ENCODE measurements around the gene ORAI3.
"Not testable (repeated sequence)": the region's sequence is repeated elsewhere in the genome, so short reads cannot be mapped to it uniquely, and the experiment has no call there.

ORAI3 gene

DNA sequence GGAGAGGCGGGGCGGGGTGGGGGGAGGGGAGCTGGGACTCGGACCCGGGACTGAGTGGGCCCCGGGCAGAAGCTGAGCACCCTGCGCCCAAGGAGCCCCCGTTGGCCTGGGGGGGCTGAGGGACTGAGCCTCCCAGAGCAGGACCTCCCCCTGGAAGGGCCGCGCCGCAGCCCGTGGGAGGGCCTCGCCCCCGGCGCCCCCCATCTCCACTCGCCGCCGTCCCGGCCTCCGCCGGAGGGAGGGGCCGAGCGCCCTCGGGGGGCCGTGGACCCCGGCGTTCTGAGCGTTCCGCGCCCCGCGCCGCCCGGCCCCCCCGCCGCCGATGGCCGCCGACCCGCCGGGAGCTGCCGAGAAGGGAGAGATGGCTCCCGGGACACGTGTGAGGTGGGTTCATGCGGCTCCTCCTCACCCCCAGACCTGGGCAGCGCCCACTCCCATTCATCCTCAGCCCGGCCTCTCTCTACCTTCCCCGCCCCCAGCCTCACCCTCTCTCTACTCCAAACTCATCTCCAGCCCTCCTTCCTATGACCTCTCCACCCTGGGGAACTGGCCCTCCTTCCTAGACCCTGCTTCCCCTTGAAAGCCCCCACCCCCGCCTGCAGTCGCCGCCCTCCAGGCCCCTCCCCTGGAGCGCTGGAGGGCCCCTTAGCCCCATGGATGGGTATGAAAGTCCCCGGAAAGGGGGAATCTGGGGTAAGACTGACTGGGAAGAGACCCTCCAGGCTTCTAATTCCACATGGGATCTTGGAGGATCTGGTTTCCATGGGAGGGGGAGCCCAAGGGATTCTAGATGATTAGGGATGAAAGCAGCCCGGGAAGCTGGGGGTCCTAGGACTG, 24.6 kb upstream of the ORAI3 start:
- no peak for DNase-seq (ENCODE audit: low read depth)

DNA sequence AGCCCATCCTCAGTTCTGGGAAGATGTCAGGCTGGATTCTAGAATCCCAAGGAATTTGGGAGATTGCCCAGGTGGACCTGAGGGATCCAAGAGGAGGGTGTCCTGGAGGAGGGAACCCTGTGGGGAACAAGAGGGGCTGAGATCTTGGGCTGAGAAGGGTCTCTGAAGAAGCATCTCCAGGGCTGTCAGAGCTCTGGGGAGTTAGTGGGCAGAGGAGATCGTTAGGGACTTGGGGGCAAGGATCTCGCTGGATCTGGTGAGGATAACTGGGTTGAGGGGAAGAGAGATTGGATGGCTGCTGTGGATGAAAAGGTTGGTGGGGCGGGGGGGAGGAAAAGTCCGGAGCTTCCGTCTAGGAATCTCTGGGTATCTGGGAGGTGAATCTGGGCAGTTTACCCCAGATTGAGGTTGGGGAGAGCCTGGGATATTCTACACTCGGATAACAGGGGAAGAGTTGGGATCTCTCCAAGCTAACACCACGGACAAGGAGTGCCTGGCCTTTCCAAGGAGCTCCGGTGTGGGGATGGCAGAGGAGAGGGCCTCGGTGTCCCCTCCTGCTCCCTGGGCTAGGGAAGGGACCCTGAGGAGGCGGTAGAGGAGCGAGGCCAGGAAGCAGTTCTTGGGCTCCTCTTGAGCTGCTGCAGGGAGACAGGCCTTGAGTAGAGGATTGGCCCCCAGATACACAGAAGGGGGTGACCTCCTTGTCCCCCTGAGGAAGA, 23.8 kb upstream of the ORAI3 start:
- DNase-seq (ENCODE audit: low read depth) = no peak

DNA sequence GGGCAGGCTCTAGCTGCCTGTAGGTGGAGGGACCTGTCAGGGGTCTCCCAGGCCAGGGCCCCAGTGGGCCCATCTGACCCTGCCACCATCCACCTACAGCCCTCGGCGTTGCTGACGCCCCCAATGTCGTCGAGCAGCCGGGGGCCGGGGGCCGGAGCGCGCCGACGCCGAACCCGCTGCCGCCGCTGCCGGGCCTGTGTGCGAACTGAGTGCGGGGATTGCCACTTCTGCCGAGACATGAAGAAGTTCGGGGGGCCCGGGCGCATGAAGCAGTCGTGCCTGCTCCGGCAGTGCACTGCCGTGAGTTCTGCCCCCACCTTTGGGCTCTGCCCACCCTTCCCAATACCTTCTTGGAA, 23.3 kb upstream of the ORAI3 start:
- no peak for DNase-seq (ENCODE audit: low read depth)

DNA sequence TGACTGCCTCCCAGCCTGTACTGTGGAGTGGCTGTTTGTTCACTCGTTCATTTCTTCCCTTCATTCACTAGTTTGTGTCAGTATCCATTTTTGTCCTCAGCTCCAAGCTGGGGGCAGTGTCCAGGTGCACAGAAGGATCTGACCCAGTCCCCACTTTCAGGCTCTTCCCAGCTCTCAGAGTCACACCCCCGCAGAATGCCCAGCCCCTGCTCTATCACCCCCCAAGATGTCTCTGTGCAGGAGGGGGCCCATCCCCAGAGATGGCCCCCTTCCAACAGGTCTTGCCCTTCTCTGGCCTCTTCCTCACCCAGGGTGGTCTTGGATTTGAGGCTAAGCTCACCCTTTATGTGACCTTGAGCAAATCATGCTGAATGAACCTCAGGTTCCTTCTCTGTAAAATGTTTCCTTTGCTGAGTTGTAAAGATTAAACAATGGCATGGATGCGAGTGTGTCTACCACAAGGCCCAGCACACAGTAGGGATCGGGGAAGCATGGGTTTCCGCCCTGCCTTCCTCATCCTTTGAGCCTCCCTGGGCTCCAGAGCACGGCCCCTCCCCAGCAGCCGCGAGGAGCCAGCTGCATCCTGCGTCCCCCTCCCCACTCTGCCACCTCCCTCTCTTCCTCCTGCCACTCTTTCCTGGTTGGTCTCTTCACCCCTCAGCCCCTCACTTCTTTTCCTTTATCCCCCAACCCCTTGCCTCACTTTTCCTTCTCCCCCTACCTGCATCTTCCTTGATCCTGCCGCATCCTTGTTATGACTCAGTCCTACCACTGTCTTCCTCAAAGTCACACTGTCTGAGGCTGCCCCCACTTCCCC, 22.7 kb upstream of the ORAI3 start:
- no peak for DNase-seq (ENCODE audit: low read depth)

DNA sequence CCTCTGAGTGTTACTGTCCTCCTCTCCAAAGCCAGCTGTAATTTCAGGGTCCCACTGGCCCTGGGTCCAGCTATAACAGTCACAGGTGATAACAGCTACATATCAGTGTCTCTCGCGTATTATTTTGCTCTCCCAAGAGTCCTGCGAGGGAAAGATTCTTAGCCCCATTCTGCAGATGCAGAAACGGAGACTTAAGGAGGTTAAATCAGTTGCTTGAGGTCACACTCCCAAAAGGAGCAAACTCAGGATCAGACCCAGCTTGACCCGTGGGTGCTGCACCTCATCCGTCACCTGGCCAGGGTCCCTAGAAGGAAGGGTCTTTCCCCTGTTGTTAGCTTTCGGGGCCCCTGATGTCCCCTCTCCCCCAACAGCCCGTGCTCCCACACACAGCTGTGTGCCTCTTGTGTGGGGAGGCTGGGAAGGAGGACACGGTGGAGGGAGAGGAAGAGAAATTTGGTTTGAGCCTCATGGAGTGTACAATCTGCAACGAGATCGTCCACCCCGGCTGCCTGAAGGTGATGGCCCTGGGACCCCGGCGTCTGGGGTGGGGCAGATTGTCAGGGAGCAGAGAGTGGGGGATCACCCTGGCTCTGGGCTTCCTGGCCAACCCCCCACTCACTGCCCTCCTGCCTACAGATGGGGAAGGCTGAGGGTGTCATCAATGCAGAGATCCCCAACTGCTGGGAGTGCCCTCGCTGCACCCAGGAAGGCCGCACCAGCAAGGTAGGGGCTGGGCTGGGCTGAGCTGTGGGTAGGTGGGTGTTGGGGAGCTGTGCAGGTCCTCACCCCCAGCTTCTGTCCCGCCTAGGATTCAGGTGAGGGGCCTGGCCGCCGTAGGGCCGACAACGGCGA, 21.7 kb upstream of the ORAI3 start:
- no peak for DNase-seq (ENCODE audit: low read depth)

DNA sequence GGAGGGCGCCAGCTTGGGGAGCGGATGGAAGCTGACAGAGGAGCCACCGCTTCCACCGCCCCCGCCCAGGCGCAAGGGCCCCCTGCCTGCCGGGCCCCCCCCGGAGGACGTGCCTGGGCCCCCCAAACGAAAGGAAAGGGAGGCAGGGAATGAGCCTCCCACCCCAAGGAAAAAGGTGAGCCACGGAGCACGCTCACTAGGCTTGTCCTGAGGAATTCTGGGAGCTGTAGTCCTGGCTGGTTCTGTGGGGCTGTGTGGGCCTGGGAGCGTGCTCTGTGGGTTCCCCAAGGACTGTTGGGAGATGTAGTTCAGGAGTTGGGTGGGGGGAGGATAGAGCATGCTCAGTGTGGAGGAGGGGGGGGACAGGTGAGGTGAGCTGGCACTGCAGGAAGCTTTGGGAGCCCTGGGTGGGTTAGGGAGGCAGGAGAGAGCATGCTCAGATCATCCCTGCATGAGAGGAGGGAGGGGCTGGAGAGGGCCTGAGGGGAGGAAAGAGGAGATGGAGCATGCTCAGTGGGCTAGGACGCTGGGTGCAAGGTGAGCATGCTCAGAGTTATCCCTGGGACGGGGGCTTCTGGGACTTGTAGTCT, 21.0 kb upstream of the ORAI3 start:
- peak; percentile 58 for DNase-seq (ENCODE audit: low read depth)

DNA sequence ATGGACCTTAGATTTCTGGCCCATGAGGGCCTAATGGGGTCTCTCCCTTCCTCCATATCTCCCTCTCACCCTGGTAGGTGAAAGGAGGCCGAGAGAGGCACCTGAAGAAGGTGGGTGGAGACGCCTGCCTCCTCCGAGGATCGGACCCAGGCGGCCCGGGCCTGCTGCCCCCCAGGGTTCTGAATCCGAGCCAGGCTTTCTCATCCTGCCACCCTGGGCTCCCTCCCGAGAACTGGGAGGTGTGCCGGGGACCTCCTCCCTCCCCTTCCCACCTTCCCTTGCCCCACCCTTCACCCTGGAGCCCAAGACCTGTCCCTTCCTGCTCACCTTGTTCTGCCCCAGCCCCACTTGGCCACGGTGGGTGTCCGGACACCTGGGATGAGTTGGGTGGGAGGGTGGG, 20.5 kb upstream of the ORAI3 start:
- DNase-seq (ENCODE audit: low read depth) = no peak

DNA sequence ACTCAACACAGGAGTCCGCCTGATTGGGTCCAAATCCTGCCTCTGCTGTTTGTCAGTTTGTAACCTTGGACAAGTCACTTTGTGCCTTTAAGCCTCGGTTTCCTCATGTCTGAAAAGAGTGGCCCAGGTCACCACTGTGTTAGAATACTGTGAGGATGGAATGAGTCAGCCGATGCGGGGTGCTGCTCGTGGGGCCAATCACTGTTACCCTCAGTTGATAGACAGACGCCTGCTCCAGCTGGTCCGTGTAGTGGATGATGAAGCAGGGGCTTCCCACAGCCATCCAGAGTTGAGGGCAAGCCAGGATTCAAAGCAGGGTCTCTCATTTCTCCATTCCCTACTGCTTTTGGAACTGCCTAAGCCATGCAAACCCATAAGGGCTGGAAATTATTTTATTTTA, 19.7 kb upstream of the ORAI3 start:
- DNase-seq (ENCODE audit: low read depth) = no peak

DNA sequence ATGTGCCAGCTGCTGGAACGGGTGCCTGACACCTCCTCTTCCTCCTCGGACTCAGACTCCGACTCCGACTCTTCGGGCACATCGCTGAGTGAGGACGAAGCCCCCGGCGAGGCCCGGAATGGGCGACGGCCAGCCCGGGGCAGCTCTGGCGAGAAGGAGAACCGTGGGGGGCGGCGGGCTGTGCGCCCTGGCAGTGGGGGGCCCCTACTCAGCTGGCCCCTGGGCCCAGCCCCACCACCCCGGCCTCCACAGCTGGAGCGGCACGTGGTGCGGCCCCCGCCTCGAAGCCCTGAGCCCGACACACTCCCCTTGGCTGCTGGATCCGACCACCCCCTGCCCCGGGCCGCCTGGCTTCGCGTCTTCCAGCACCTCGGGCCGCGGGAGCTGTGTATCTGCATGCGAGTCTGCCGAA, 18.7 kb upstream of the ORAI3 start:
- DNase-seq (ENCODE audit: low read depth) = no peak

DNA sequence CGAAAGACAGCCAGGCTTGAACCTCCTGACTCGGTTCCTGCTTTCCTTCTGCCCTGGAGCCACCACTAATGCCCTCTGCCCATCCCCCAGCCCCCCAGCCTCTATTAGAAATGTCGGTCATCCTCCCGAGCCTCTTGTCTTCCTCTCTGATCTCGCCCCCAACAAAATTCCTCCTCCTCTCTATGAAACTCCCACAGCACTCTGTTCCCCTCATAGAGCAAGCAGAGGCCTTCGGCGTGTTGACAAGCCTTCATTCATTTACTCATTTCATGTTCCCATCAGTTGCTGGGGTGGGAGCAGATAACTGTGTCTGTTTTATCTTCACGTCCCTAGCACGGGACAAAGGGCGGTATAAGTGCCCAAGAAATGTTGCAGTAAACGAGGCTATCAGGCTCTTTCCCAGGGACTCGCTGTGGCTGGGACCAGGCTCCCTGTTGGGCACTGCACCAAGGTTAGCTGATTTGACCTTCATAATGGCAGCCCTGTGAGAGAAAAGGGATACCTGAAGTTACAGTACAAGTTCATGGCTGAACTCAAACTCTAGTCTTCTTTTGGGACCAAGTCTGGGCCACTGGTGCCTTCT, 17.7 kb upstream of the ORAI3 start:
- DNase-seq (ENCODE audit: low read depth) = no peak

DNA sequence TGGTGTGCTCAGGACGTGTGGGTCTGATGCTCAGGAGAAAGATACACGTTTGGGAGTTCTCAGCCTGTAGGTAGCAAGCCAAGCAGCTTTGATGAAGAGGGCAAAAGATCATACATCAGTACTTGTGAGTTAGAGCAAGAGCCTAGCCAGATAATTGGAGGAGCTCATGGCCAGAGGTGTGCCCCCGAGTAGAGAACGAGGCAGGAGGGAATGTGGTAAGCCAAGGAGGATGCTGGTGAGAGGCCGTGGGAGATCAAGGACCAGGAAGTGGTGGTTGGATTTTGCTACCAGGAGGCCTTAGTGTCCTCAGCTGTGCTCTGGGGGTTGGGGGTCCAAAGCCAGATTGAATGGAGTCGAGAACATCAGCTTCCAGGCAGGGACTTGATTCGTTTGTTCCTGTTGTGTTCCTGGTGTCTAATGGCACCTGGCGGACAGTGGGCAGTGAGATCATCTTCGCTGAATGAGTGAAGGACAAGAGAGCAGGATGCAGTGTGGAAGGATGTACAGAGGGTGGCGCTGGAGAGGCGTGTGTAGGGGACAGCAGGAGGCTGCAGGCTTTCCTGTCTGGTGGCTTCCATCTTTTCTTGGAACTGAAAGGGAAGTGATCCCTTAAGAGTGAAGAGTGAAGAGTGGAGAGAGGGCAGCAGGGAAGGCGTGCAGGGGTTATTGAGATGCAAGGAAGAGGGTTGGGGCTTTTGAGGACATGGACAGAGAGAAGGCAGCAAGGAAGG, 13.9 kb upstream of the ORAI3 start:
- DNase-seq (ENCODE audit: low read depth) = peak; percentile 56

DNA sequence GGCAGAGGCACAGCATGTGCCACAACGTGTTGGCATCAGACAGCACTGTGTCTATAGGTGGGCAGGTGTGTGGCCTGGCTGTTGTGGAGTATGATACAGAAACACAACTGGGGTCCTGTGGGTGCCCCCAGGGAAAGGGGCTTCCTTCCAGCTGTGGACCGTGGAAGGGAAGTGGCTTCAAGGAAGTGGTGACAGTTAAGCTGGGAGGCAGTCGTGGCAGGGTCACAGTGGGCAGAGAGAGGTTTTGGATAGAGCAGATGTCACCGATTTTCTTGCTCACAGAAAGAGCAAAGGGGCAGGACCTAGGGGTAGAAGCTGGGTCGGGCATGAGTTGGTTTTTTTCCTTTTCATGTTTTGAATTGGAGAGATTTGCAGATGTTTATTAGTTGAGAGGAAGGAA, 11.2 kb upstream of the ORAI3 start:
- DNase-seq (ENCODE audit: low read depth) = no peak

DNA sequence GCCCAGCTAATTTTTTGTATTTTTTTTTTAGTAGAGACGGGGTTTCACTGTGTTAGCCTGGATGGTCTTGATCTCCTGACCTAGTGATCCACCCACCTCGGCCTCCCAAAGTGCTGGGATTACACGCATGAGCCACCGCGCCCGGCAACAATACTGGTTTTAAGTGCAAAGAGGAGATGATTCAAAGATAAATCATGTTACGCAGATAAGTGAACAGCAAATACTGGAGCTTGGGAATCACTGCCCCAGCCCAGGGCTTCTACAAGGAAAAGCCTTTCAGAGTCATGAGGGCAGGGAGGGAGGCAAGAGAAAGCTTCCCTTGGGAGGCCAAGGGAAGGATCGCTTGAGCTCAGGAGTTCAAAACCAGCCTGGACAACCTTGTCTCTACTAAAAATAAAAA, 9.3 kb upstream of the ORAI3 start:
- not testable (repeated sequence) for DNase-seq (ENCODE audit: low read depth)

DNA sequence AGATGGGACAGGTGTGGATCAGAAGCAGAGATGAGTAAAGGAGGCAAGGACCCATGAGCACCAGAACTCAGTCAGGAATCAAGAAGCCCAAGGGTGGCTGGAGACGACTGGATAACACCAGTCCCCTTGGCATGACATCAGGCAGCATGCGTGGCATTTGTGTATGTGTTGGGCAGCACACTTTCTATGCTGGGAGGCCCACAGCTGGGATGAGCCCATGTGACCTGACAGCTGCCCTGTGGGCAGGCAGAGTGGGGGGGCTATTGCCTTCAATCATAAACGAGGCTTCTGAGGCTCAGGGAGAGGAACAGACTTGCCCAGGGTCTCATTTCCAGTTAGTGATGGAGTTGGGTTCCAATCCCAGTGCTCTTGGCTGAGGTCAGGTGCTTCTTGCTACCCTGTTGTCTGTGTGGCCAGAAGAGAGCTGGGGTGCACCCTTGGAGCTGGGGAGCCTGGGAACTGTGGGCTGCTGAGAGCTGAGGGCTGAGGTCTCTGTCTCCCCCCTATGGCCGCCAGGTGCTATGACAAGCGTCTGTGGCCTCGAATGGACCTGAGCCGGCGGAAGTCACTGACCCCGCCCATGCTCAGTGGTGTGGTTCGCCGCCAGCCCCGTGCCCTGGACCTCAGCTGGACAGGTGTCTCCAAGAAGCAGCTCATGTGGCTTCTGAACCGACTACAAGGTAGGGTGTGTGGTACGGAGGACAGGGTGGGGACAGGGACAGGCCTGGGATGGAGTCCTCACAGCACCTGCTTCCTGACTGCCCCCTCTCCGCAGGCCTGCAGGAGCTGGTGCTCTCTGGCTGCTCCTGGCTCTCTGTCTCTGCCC, 7.1 kb upstream of the ORAI3 start:
- peak; percentile 79 for DNase-seq (ENCODE audit: low read depth)

DNA sequence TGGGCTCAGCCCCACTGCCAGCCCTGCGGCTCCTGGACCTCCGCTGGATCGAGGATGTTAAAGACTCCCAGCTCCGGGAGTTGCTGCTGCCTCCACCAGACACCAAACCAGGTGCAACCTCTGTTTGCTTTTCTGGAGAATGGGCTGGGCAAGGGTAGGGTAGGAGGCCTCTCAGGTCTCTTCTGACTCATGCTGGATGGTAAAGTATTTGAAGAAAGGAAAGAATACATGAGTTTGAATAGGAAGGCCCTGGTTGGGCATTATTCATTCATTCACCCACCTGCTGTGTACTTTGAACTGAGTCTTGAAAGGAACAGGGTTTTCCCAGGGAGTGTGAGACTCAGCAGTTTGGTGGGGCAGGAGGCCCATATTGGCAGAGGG, 6.5 kb upstream of the ORAI3 start:
- no peak for DNase-seq (ENCODE audit: low read depth)

DNA sequence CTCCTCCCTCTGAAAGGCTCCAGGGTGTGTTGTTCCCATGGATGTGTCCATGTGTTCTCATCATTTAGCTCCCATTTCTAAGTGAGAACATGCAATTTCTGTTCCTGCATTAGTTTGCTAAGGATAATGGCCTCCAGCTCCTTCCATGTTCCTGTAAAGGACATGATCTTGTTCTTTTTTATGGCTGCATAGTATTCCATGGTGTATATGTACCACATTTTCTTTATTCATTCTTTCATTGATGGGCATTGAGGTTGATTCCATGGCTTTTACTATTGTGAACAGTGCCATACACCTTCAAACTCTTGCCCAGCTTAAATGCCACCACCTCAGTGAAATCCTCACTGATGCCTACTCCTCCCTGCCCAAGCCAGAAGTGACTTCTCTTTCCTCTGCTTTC, 4.5 kb upstream of the ORAI3 start:
- no peak for DNase-seq (ENCODE audit: low read depth)

DNA sequence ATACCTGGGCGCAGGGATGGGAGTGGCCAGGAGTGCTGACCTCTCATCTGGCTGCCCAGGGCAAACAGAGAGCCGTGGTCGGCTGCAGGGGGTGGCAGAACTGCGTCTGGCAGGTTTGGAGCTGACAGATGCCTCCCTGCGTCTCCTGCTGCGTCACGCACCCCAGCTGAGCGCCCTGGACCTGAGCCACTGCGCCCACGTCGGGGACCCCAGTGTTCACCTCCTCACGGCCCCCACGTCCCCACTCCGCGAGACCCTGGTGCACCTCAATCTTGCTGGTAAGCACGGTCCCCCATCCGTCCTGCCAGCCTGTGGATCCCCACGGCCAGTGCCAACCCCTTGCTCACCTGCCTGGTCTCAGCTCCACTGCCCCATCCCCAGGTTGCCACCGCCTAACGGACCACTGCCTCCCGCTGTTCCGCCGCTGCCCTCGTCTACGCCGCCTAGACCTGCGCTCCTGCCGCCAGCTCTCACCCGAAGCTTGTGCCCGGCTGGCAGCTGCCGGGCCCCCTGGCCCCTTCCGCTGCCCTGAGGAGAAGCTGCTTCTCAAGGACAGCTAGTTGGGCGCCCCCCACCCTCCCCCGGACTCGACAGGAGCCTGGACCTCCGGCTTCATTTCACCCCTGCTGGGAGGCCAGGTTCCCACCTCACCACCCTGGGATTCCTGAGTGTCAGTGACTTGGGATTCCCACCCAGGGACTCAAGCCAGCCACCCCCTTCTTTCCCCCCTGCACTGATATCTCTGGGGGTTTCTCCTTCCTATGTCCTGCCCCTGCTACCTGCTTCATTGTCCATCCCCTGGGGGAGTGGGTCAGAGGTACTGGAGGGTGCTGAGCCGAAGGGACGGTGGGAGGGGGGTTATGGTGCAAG, 2.0 kb upstream of the ORAI3 start:
- DNase-seq (ENCODE audit: low read depth) = no peak

DNA sequence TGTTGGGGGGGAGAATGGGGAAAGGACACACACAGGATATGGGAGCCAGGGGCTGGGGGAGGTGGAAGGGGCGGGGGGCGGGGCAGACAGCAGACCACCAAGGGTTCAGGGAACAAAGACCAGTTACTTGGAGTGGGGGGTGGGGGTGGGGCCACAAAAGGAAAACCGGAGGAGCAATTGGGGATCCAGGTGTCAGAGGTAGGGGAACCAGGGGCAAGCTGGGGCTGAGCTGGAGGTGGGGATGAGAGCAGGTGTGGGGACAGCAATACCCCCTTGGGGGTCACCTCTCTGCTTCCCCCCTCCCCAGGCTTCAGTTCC, 1.4 kb upstream of the ORAI3 start:
- no peak for DNase-seq (ENCODE audit: low read depth)

Data from EH (cell line).